Activated T-helper 1 cell treated with Interleukin-2 at 50 U/mL for 16 hours (primary cell): Measurements from ENCODE around the gene CLASP1.
"Not testable (repeated sequence)": the region's sequence is repeated elsewhere in the genome, so short reads cannot be mapped to it uniquely, and the experiment has no call there.

Experiments used
- DNase-seq: peaks from one replicate; pipeline ENCODE4 v3.0.0-alpha.2; 2020; ENCODE audit warnings: low read depth

Gene CLASP1

DNA sequence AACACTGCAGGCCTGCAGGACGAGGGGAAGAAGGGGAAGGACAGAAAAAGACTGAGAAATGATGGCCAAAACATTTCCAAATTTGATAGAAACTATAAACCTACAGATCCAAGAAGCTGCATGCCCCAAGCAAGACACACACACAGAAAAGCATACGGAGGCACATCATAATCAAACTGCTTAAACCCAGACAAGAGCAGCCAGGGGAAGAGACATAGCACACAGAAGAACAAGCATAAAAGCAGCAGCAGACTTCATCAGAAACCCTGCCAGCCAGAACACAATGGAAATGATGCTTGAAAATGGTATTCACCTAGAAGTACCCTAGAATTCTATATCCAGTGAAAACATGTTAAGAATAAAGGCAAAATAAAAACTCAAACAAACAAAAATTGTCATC is 175.8 kb downstream of the CLASP1 start:
- no peak for DNase-seq

DNA sequence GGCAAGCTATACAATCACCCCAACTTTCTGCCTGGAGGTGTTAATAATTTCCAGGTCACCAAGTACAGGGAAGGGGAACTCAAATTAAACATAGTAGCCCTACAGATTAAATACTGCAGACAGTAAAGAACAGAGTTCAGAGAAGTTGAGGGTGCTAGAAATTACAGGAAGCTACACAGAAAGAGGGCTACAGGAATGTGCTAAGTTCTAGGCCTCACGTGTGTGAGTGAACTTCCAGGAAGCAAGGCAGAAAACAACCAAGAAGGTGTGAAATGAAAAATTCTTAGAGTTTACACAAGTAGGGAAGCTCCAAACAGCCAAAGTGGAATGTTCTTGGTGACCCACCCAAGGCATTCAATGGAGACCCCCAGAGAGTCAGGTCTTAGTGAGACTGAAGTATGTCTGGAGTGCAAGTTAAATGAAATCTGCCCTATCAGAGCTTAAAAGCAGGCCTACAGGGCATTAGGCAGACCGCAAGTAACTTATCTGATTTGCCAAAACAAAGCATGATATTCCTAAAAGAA is 176.7 kb downstream of the CLASP1 start:
- no peak for DNase-seq

DNA sequence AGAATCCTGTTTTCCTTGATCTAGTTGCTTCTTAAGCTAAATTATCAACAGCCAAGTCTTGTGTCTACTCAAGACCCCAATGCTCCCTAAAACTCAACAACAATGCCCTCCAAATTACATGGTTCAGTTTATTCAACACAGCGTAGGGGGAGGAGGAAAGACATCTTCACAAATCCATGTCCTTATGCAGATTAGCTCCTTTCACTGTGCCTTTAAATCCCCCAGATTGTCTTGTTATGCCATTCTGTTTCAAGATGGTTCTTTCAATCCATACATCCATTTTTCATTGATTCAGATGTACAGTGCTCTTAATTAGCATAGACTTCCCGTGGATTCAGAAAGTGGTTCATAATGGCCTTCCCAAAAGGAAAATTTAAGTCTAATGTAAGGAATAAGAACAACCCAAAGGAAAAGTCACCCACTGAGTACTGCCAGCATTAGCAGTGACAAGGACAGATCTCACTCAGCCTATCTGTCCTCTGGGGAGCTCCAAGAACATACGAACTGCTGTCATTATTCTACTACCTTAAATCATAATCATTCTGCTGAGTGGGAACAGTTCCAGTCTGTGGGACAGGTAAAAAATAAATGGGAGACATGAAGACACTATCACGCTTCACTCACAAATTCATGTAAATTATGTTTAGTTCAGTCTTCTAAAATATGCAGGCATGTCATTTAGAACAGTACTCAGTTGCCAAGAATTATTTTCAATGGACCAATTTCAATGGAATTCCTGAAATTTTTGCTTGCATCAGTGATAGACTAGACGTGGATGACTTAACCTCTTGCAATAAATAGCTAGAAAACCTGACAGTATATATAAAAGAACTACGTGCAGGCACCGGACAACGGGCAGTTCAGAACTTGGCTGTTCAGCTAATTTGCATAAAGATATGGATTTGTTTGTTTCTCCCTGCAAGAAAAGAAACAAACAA is 177.5 kb downstream of the CLASP1 start:
- no peak for DNase-seq

DNA sequence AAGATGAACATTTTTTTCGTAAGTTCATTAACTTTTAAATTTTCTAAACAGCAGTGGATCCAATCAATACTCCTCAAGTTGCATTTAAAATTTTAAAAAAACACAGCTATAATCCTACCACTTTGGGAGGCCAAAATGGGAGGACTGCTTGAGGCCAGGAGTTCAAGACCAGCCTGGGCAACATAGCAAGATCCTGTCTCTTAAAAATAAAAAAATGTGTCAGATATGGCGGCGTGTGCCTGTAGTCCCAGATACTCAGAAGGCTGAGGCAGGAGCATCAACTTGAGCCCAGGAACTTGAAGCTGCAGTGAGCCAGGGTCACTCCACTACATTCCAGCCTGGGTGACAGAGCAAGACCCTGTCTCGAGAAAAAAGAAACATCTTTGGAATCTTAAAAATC is 178.3 kb downstream of the CLASP1 start:
- no peak for DNase-seq

DNA sequence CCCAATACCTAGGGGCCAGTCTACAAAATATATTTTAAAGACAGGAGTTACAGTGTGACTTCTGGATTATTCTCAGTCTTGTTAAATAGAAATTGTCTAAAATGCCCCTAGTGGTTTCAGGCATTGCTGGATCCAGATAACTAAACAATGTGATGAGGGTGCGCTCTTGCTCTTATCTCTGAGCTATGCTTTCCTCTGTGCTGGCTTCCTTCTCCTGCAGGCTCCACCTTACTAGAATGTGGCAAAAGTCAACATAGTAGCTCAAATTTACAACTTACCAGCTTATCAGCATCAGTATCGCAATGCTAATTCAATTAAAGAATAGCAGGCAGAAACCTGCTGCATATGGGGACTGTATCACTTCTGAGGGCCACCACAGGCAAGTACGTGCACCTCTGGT is 179.9 kb downstream of the CLASP1 start:
- no peak for DNase-seq

DNA sequence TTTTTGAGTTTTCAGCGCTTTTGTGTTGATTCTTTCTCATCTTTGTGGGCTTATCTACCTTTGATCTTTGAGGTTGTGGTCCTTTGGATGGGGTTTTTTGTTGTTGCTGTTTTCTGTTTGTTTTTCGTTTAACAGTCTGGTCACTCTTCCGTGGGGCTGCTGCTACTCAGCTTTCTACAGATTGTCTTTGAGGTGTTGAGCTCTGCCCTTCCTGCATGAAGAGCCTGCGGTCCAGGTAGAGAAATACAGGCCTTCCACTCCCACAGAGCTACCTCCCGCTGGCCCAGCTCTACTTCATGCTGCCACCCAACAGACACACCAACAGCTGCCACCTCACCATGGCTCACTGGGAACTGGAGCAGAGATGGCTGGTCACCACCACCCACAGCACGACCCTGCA is 180.3 kb downstream of the CLASP1 start:
- DNase-seq, result no peak

DNA sequence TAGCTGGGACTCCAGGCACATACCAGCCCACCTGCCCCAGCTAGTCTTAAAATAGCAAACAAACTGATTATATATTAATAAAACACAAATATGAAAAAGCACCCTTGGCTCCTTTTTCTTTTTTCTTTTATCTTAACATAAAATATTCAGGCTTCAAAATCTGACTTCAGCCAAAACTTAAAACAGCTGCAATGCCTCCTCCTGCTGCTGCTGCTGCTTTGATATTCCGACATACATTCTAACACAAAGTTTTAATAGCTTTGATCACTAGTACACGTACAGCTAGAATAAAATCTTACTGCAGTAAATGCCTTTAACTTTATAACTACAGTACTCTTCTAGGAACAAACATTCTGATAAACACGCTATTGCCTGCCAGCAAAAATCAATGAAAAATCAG is 190.0 kb downstream of the CLASP1 start:
- DNase-seq, result no peak

DNA sequence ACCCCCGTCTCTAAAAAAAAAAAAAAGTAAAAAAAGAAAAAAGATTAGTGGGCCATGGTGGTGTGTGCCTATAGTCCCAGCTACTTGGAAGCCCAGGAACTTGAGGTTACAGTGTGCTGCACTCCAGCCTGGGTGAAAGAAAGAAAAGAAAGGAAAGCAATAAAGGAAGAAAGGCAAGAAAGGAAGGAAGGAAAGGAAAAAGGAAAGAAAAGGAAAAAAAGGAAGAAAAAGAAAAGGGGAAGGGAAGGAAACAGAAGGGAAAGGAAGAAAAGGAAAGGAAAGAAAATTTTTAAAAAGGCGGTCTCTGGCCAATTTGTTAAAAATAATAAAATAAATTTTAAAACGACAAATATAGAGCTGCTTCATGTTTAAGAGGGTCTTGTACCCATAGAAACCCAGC is 192.9 kb downstream of the CLASP1 start:
- no peak for DNase-seq

DNA sequence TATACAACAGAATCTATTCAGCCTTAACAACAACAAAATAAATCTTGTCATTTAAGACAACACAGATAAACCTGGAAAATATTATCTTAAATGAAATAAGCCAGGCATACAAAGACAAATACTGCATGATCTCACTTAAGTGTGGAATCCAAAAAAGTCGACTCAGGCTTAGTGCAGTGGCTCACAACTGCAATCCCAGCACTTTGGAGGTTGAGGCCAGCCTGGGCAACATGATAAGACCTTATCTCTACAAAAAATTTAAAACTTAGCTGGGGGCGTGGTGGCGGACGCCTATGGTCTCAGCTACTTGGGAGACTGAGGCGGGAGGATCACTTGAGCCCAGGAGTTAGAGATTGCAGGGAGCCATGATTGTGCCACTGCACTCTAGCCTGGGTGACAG is 193.8 kb downstream of the CLASP1 start:
- DNase-seq, result no peak

DNA sequence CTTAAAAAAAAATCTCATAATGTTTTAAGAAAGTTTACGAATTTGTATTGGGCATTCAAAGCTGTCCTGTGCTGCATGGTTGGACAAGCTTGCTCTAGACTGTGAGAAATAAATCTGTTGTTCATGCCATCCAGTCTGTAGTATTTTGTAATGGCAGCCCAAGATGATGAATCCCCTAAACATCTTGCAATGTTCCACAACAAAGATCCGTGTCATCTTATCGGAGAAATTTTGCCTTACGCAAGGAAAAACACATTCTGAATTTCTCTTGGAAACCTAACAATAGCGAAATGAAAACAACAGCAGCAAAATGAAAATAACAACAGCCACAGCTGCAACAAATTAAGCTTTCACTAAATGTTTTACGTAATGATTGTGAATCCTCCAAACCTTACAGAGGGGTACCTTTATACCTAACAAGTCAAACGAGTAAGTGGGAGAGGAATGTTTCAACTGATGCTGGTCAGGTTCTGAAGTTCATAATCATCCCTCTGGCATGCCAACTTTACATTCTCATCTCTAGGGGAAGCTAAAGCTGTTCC is 194.6 kb downstream of the CLASP1 start:
- no peak for DNase-seq

DNA sequence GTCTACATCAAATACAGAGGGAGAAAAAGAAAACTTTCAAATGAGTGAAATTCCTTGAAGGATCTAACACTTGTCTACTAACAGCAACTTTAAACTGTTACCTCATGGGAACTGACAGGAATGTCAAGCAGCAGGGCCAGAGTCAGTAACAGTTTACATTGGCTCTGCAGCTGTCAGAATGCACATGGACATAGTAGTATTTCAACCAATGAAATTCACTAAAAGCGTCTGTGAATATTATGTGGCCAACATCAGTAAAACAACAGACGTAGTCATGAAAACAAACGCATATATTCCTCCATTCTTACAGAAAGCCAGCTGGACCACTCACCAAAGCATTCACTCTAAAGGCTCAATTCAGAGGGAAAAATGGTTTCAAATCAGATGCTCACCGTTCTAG is 197.9 kb downstream of the CLASP1 start:
- no peak for DNase-seq

DNA sequence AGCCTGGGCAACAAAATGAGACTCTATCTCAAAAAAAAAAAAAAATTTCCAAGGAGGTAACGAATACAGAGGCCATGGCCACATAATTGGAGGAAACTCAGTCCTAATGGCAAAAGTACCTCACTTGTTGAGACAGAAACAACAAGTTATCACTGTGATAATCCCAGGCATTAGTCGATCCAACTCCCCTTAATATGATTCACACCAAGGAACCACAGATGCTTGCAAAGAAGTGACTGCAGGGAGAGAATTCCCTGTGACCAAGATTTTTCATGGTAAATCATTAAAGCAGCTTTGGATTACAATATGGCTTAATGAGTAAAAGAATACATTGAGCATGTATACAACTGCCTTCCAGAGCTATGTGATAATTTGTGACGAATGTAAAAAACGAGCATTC is 199.0 kb downstream of the CLASP1 start:
- no peak for DNase-seq

DNA sequence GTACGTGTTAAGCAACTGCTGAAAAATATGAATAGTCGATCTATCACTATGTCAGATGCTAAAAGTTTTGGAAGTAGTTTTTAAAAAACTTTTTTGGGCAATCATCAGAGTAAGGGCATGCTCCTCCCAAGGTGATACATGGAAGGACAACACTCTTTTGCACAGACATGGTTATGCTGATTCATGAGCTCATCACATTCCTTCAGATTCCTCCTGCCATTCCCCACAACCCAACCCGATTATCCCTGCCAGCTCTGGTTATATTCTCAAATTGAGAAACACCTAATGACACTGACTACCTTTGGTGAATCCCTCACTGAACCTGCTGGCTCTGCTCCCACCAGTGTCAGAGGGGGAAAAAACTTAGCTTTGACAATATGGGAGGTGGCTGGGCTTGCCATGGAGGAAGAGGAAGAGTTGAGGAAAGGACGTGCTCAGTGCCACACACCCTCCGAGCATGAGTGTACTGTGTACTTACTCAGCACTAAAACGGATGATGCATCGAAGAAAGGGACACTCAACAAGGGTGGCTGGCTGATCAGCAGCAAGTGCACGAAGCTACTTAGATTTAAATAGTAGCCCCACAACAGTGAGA is 202.5 kb downstream of the CLASP1 start:
- DNase-seq, result no peak

DNA sequence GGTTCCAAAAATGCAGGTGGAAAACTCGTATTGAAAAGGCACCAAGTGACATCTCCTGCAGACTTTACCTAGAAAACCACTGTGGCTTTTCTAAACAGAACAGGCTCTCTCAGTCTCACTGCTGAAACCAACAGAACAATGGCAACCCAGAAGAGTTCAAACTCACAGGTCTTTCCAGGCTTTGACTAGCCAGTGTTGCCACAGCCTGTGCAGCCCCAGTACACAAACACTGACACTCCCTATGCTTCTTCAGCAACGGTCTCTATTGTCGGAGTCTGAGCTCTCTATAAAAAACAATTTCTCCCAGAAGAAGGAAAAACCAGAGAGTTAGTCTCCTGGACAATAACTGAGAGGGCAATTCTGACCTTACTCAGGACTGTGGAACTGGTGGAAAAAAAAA is 206.4 kb downstream of the CLASP1 start:
- no peak for DNase-seq

DNA sequence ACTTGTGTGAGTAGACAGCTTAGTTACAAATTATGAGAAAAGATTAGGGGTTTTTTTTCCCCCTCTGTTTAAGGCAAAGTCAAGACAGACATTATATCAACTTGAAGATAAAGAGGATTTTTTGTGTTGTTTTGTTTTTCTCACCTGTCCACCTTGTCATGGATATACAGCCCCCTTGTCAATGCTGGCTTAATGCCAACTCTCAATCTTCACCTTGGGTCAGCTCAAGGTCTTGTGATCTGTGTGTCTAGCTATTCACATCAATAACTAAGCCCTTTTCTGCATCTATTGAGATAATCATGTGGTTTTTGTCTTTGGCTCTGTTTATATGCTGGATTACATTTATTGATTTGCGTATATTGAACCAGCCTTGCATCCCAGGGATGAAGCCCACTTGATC is 211.0 kb downstream of the CLASP1 start:
- DNase-seq, result not testable (repeated sequence)

DNA sequence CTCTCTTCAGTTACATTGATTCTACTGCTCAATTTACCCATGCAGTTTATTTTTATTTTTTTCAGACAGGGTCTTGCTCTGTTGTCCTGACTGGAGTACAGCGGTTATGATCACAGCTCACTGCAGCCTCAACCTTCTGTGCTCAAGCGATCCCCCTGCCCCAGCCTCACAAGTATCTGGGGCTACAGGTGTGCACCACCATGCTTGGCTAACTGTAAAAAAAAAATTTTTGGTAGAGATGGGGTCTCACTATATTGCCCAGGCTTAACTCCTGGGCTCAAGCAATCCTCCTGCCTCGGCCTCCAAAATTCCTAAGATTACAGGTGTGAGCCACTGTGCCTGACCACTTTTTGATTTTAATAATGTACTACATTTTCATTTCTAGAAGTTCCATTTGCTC is 212.3 kb downstream of the CLASP1 start:
- DNase-seq, result no peak

DNA sequence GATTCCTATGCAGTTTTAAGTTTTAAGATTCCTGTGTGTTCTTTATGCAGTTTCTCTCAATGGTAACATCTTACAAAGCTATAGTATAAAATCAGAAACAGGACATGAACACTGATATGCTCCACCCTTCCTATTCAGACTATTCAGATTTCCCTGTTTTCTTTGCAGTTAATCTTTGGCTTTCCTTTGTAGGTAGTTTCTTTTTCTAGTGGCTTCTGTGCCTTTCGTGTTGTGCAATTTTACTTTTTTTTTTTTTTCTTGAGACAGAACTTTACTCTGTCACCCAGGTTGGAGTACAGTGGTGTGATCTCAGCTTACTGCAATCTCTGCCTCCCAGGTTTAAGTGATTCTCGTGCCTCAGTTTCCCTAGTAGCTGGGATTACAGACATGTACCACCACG is 213.5 kb downstream of the CLASP1 start:
- DNase-seq, result no peak

DNA sequence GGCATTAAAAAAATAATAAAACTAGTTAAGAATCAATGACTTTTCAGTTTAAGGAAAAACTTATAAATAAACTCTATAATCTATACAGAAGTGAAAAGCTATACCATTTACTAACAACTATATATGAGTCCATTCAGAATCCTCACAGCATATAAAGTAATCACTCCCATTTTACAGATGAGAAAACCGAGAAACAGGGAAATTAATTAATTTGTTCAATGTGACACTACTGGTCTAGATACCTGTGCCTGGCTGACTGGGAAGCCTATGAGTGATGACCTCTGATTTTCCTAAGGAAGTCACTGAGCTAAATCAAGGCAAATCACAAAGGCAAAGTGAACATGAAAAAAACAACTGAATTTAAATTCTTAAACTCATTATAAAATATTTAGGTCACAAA is 218.0 kb downstream of the CLASP1 start:
- DNase-seq, result no peak

DNA sequence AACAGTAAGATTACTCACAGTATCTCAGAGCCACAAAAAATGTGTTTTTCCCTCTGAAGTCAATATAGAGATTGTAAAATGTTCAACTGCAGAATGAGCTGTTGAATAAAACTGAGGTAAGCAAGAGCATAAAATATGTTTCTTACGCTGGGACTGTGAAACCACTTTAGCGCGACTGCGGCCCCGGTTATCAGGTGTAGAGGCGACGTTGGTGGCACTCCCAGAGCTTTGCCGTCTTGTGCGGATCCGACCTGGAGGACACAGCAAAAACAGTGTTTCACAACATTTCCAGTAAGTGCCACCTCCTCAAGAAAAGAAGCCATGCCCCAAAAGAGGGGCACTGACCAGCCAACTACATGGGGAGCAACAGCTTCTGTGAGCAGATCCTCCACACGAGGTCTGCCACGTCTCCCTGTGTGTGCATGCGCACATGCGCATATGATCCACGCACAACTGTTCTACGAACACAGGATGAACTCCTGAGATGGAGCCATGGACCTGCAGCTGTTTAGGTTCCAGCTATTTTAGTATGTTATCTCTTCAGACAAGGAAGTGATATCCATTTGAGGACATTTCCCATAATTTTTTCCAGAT is 219.2 kb downstream of the CLASP1 start:
- no peak for DNase-seq

DNA sequence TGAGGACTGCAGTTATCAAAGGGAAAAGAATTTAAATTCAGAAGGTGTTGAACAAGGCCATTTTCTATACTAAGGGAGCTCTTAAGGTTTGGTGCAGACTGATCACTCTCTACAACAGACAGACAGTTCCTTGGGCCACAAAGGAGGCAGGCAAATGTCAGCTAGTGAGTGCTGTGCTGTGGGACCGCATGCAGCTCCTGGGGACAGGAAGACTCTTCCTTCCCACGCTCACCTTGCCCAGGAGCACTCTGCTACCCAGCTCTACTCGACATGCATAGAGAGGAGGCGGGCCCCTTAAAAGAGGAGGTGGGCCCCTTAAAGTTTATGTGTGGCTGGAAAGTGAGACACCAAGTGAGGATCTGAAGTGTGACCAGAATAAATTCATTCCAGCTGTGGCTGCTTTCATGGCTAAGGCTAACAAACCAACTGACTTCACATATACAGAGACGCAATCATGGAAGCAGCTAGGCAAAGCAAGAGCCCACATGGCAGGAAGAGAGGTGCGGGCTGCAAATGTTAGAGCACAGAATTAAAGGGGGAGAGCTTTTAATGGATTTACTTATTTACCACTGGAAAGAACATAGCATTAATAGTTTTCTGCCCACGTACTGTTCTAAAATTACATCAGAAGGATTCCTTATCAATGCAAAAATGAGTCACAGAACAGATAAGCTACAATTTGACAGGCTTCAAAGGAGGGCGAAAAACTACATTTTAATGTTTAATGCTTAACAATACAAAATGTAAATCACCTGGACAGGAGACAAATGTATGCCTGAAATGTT is 220.0 kb downstream of the CLASP1 start:
- no peak for DNase-seq

DNA sequence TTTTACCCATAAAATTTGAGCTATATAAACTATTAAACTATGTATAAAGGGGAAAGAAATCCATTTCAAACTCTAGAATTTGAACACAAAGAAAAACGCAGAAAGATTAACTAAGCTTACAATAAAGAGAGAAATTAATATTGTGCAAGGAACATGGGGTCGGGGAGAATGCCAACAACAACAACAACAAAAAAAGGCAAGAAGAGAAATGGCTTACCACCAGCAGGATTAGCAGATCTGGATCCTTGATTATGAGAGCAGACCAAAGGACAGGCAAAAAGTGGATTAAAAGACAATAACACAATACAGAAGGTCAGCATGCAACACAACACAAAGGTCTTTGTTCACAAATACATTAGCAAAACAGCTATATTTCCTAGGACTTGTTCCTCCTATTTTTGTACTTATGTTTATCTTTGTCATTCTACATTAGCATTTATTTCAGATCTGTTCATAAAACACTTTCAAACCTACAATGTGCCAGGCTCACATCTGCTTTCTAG is 222.0 kb downstream of the CLASP1 start:
- DNase-seq, result no peak

DNA sequence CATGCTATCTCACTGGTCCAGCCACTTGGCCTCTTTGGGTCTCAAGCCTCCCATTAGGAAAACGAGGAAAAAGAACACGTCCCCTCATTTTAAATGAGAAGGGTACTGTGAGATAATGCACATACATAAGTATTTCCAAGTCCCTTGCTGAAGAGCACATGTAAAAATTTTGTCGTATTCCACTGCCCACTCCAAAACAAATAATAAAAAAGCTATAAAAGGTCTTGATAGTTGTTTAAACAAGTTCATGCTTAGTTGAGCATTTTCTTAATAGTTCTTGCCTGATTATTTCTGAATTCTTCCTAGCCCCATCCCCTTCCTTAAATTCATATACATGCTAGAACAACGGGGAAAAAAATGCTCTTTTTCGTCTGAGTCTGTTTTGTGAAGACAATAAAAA is 228.8 kb downstream of the CLASP1 start:
- DNase-seq, result no peak
